Testis (tissue), 2 donors: ENCODE data around the gene MAOB.

Source experiments
- POLR2A ChIP-seq: fragments of 450-650 bp; IDR thresholded peaks from one replicate; pipeline ENCODE4 v1.6.1; 2017; ENCODE audit warnings: antibody characterized with exemption, mild to moderate bottlenecking, moderate library complexity
- TF ChIP-seq, protein P1 (sequence below), 3 experiments: fragments of 450-650 bp in 2 of 3; fragments of 200-600 bp in 1 of 3; sonication (generic) in 1 of 3; IDR thresholded peaks; one replicate each; pipeline ENCODE4 v1.5.1; 2016 to 2019; ENCODE audit warnings: antibody characterized with exemption in 3 of 3, mild to moderate bottlenecking in 2 of 3, moderate library complexity in 1 of 3

DNA sequence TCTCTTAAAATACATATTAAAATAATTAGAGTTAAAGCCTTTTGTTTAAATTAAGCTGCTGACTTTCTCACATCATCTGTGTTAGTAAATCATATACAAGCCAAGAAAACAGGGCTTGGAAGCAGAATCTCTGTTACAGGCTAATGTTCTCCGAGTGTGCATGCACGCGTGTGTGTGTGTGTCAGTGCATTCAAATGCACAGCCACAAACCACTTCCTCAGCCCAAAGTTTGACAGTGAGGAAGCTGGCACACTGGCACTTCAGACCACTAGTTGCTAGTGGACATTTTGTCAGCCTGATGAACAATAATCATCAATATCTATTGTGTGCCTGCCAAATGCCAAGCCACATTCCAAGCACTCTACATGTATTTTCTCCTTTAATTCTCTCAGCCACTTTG is 5.6 kb downstream of the MAOB start:
- TF ChIP-seq, protein P1, sequence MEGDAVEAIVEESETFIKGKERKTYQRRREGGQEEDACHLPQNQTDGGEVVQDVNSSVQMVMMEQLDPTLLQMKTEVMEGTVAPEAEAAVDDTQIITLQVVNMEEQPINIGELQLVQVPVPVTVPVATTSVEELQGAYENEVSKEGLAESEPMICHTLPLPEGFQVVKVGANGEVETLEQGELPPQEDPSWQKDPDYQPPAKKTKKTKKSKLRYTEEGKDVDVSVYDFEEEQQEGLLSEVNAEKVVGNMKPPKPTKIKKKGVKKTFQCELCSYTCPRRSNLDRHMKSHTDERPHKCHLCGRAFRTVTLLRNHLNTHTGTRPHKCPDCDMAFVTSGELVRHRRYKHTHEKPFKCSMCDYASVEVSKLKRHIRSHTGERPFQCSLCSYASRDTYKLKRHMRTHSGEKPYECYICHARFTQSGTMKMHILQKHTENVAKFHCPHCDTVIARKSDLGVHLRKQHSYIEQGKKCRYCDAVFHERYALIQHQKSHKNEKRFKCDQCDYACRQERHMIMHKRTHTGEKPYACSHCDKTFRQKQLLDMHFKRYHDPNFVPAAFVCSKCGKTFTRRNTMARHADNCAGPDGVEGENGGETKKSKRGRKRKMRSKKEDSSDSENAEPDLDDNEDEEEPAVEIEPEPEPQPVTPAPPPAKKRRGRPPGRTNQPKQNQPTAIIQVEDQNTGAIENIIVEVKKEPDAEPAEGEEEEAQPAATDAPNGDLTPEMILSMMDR (IDR thresholded peaks at IDR 0.05) = no peak
- no peak for TF ChIP-seq POLR2A
